HCT116 (cell line): ENCODE measurements around the gene IFI27L2. TPM values are rescaled to one million over a fixed set of nuclear protein-coding genes. Genes with fewer than 3 reads are reported as not detected.

Experiments used
- ATAC-seq: fragments of 200-7000 bp; cut with Tn5 transposase; 2 replicates; pipeline ENCODE4 v1.9.1; 2020; ENCODE audit warnings: mild to moderate bottlenecking, moderate library complexity
- BruUV-seq: library from RNA; stranded (reverse); fragments of 400-500 nt; replicated peaks from 2 replicates; lab custom pipeline; 2021; lab: Mats Ljungman, UMichigan
- CTCF ChIA-PET: fragments of 300-600 bp; sonication (Branson Sonifier 250); formaldehyde crosslinking; loops from one replicate; lab custom pipeline; 2021; ENCODE audit warnings: antibody characterized with exemption; lab: Charles Lee
- POLR2A ChIA-PET: fragments of 300-600, 350-600 bp; sonication (Branson Sonifier 250); formaldehyde crosslinking; loops from one replicate; lab custom pipeline; 2021; ENCODE audit warnings: antibody characterized with exemption; lab: Charles Lee
- RAD21 ChIA-PET, 2 experiments: fragments of 300-600 bp; sonication (Branson Sonifier 250); formaldehyde crosslinking; loops; one replicate each; lab custom pipeline; 2023; ENCODE audit warnings: low total read pairs in 2 of 2; ENCODE audit not compliant: uncharacterized antibody in 2 of 2, unreplicated experiment in 2 of 2, low non-redundant PET in 1 of 2; lab: Charles Lee
- DNase-seq: peaks from one replicate; pipeline ENCODE4 v3.0.0-alpha.2; 2010; ENCODE audit warnings: low read depth, low spot score
- H2AFZ ChIP-seq: fragments of 200-600 bp; shearing (Covaris generic), sonication (generic); 2 replicates; pipeline ENCODE4 v1.6.1; 2017; ENCODE audit warnings: low read depth, mixed run types, mixed read lengths, antibody characterized with exemption, low read length; ENCODE audit not compliant: poor library complexity, severe bottlenecking
- H3K27ac ChIP-seq: 2 replicates; pipeline ENCODE4 v1.5.1; 2012; ENCODE audit warnings: low read depth, low read length
- H3K27me3 ChIP-seq: fragments of 200-600 bp; sonication (generic); 2 replicates; pipeline ENCODE4 v1.6.1; 2016; ENCODE audit warnings: mixed run types, low read length, mixed read lengths; ENCODE audit not compliant: insufficient read depth
- H3K36me3 ChIP-seq, 2 experiments: fragments of 200-500 bp in 1 of 2; fragments of 200-600 bp in 1 of 2; sonication (Bioruptor generic) in 1 of 2; sonication (generic) in 1 of 2; 2 replicates each; pipeline versions ENCODE4 v1.5.1 to v1.6.1; 2014 to 2016; ENCODE audit warnings: low read length in 2 of 2, inconsistent platforms in 1 of 2, mixed read lengths in 1 of 2, mixed run types in 1 of 2; ENCODE audit not compliant: insufficient read depth in 2 of 2, control insufficient read depth in 1 of 2
- H3K4me1 ChIP-seq, 2 experiments: fragments of 200-600 bp in 1 of 2; sonication (generic) in 1 of 2; 2 replicates each; pipeline versions ENCODE4 v1.5.1 to v1.6.1; 2012 to 2017; ENCODE audit warnings: low read length in 2 of 2, inconsistent platforms in 1 of 2, mild to moderate bottlenecking in 1 of 2, mixed read lengths in 1 of 2, mixed run types in 1 of 2, moderate library complexity in 1 of 2; ENCODE audit not compliant: insufficient read depth in 2 of 2, control insufficient read depth in 1 of 2
- H3K4me2 ChIP-seq: fragments of 200-600 bp; sonication (generic); 2 replicates; pipeline ENCODE4 v1.6.1; 2017; ENCODE audit warnings: mixed run types, low read length, mixed read lengths
- H3K4me3 ChIP-seq, 2 experiments: fragments of 200-600 bp in 1 of 2; sonication (generic) in 1 of 2; replicated peaks in 1 of 2; 2 replicates each; pipeline ENCODE4 v1.5.1; 2011 to 2016; ENCODE audit warnings: low read length in 2 of 2, control low read depth in 1 of 2, low read depth in 1 of 2, mild to moderate bottlenecking in 1 of 2, mixed read lengths in 1 of 2, mixed run types in 1 of 2
- H3K79me2 ChIP-seq: fragments of 200-600 bp; sonication (generic); 2 replicates; pipeline ENCODE4 v1.6.1; 2017; ENCODE audit warnings: mild to moderate bottlenecking, mixed run types, low read length, moderate library complexity, mixed read lengths; ENCODE audit not compliant: insufficient read depth
- H3K9ac ChIP-seq: fragments of 200-600 bp; sonication (generic); 2 replicates; pipeline ENCODE4 v1.6.1; 2016; ENCODE audit warnings: low read length, mixed read lengths
- H3K9me2 ChIP-seq: fragments of 200-600 bp; sonication (generic), shearing (Covaris generic); 2 replicates; pipeline ENCODE4 v1.6.1; 2017; ENCODE audit warnings: mixed run types, mild to moderate bottlenecking, moderate library complexity; ENCODE audit not compliant: insufficient read depth
- H3K9me3 ChIP-seq, 2 experiments: fragments of 200-500 bp in 1 of 2; fragments of 200-600 bp in 1 of 2; sonication (Bioruptor generic) in 1 of 2; sonication (generic) in 1 of 2; 2 replicates each; pipeline ENCODE4 v1.6.1; 2014 to 2017; ENCODE audit warnings: low read length in 2 of 2, mixed read lengths in 2 of 2, inconsistent platforms in 1 of 2, low read depth in 1 of 2, mild to moderate bottlenecking in 1 of 2, mixed run types in 1 of 2, moderate library complexity in 1 of 2; ENCODE audit not compliant: control insufficient read depth in 1 of 2, insufficient read depth in 1 of 2
- H4K20me1 ChIP-seq: fragments of 200-600 bp; sonication (generic), shearing (Covaris generic); 2 replicates; pipeline ENCODE4 v1.6.1; 2017; ENCODE audit warnings: mixed run types, mild to moderate bottlenecking, moderate library complexity; ENCODE audit not compliant: insufficient read depth
- ELF1 ChIP-seq: IDR thresholded peaks from 2 replicates; pipeline ENCODE4 v1.6.1; 2012; ENCODE audit warnings: low read depth, borderline replicate concordance
- MAX ChIP-seq: IDR thresholded peaks from 2 replicates; pipeline ENCODE4 v1.6.1; 2012
- POLR2A ChIP-seq: IDR thresholded peaks from 2 replicates; pipeline ENCODE4 v1.7.0; 2011; ENCODE audit warnings: borderline replicate concordance; ENCODE audit not compliant: insufficient read depth, insufficient read length; ENCODE audit errors: extremely low read depth
- RAD21 ChIP-seq: IDR thresholded peaks from 2 replicates; pipeline ENCODE4 v1.6.1; 2012; ENCODE audit warnings: low read depth, mild to moderate bottlenecking
- REST ChIP-seq: IDR thresholded peaks from 2 replicates; pipeline ENCODE4 v1.6.1; 2012; ENCODE audit warnings: low read depth
- SP1 ChIP-seq: IDR thresholded peaks from 2 replicates; pipeline ENCODE4 v1.6.1; 2012; ENCODE audit warnings: low read depth
- SRF ChIP-seq: IDR thresholded peaks from 2 replicates; pipeline ENCODE4 v1.6.1; 2012; ENCODE audit warnings: low read depth
- TCF7L2 ChIP-seq: IDR thresholded peaks from 2 replicates; pipeline ENCODE4 v1.7.0; 2011; ENCODE audit warnings: borderline replicate concordance, inconsistent platforms; ENCODE audit not compliant: insufficient read depth, insufficient read length; ENCODE audit errors: extremely low read depth
- YY1 ChIP-seq: IDR thresholded peaks from 2 replicates; pipeline ENCODE4 v1.6.1; 2011; ENCODE audit warnings: low read length, low read depth, moderate library complexity, mild to moderate bottlenecking; ENCODE audit not compliant: insufficient replicate concordance; ENCODE audit errors: extremely low read depth
- ZBTB33 ChIP-seq: IDR thresholded peaks from 2 replicates; pipeline ENCODE4 v1.6.1; 2011; ENCODE audit warnings: mild to moderate bottlenecking, low read length, moderate library complexity; ENCODE audit not compliant: insufficient replicate concordance; ENCODE audit errors: extremely low read depth
- ZNF274 ChIP-seq: fragments of 200-500 bp; sonication (Bioruptor generic); IDR thresholded peaks from 2 replicates; pipeline ENCODE4 v1.6.1; 2014; ENCODE audit warnings: mild to moderate bottlenecking, low read depth, low read length, inconsistent platforms
- intact Hi-C: fragments of 100-400 bp; cut with micrococcal nuclease; formaldehyde crosslinking; loops from 2 replicates; pipeline ENCODE4 v1.10.0; 2022
- total RNA-seq: library from RNA; stranded (reverse); gene quantifications from one replicate; pipeline ENCODE4 v1.2.1, GENCODE V29; 2021; ENCODE audit not compliant: unreplicated experiment

Gene IFI27L2
- total RNA-seq, 1 experiment from 2014 or later = 42.9 TPM

- Histone ChIP-seq H3K79me2 (no peaks in the 10 kb centered on the region), H3K9ac (no peak overlapping the region), H3K4me2 (no peak overlapping the region), H4K20me1 (no peaks in the 10 kb centered on the region), H3K36me3 (no peaks in the 10 kb centered on the region), H3K9me3 (peaks cover 0 to 11% of the 10 kb centered on the region in 2 experiments; a peak in 2 of 4 replicates), H3K27me3 (peaks cover 3% of the 10 kb centered on the region; the same call in 1 of the 2 replicates), H3K27ac (no peak overlapping the region), H3K4me3 (no peak overlapping the region)
- ChIA-PET CTCF (no interaction called here), POLR2A (no interaction called here), RAD21 (no interaction called here)
- intact Hi-C loops = no loop called here
- BruUV-seq = no TSS peak
- no peak for DNase-seq
- TF ChIP-seq YY1 (no peak), RAD21 (no peak), SRF (no peak), MAX (no peak), ZNF274 (no peak)
- TF ChIP-seq, all 23 proteins: peak for 0
- Histone ChIP-seq H2AFZ (no peak overlapping the region), H3K4me1 (no peaks in the 10 kb centered on the region), H3K9me2 (no peaks in the 10 kb centered on the region)
- ATAC-seq = no peak
Observed at GRCh38 chr14:94120667-94121340, 8.6 kb downstream of the IFI27L2 start.

GRCh38 chr14:94119071-94119470, 10.3 kb downstream of the IFI27L2 start:
- ChIA-PET RAD21 (no interaction called here), POLR2A (no interaction called here), CTCF (no interaction called here)
- H3K4me2 ChIP-seq = no peak overlapping the region
- no peaks in the 10 kb centered on the region for H4K20me1 ChIP-seq
- no peak overlapping the region for H2AFZ ChIP-seq
- BruUV-seq = no TSS peak
- no peaks in the 10 kb centered on the region for H3K79me2 ChIP-seq
- peaks cover 0 to 11% of the 10 kb centered on the region in 2 experiments; a peak in 2 of 4 replicates for H3K9me3 ChIP-seq
- no peak for DNase-seq
- no peak overlapping the region for H3K27ac ChIP-seq
- H3K9me2 ChIP-seq = no peaks in the 10 kb centered on the region
- H3K9ac ChIP-seq = no peak overlapping the region
- peaks cover 0 to 3% of the 10 kb centered on the region in 2 experiments; a peak in 1 of 4 replicates for H3K4me1 ChIP-seq
- H3K36me3 ChIP-seq = no peaks in the 10 kb centered on the region
- ATAC-seq = no peak
- no peak overlapping the region for H3K4me3 ChIP-seq
- intact Hi-C loops = no loop called here
- H3K27me3 ChIP-seq = peaks cover 3% of the 10 kb centered on the region; the same call in 1 of the 2 replicates
- no peak for TF ChIP-seq SP1
- no peak for TF ChIP-seq POLR2A
- TF ChIP-seq ELF1 = no peak
- TF ChIP-seq ZBTB33 = no peak
- no peak for TF ChIP-seq REST
- no peak for TF ChIP-seq TCF7L2
- no peak for TF ChIP-seq ZNF274
